Measurements from ENCODE around the gene EZR. TPM values are rescaled to one million over a fixed set of nuclear protein-coding genes. Genes with fewer than 3 reads are reported as not detected.

The EZR gene
- total and polyA plus RNA-seq, 2 donors (not counting 1 experiment from before 2014, with no cell fraction given), result 227 to 945 TPM

DNA sequence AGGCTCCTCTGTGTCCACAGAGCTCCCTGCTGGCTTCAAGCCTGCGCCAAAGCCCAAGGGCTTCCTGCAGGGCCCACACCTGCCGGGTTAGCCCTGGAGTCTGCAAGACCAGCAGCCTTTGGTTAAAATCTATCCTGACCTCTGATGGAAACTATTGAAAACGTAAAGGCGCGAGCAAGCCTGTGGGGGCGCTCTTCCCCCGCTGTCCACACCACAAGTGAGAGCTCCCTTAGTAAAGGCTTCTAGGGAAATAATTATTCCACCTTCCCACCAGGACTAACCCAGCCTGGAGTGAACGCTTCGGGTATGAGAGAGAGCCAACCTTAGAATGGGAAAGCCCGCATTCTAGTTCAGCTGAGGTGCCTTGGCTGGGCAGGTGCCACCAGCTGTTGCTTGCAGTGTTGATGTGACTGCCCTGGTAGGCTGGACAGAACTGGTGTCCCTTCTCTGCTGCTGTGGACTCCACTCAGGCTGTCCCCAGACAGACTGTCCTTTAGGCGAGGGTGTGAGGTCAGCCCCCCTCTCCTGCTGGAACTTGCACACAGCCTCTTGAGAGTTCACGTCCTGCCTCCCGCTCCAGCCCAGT is 100.6 kb downstream of the EZR start:
- H3K4me1 Mint-ChIP-seq, result peaks cover 64% of the 10 kb centered on the region
- no peaks in the 10 kb centered on the region for H4K20me1 ChIP-seq (ENCODE audit: control insufficient read depth, insufficient read depth, low read length, poor library complexity, severe bottlenecking)
- peak overlapping the region; percentile 37 for H3K9ac ChIP-seq (ENCODE audit: low read length)
- no peaks in the 10 kb centered on the region for H3K27me3 Mint-ChIP-seq
- CTCF ChIA-PET, result interaction anchor here (0.8 to 2.3 kb wide), 10 partner anchors 11 to 254 kb away, joined by 3 to 13 read pairs (median 5); no protein-coding TSS in a partner anchor
- H3K79me2 ChIP-seq (ENCODE audit: control insufficient read depth, insufficient read depth, low read length), result no peaks in the 10 kb centered on the region
- H2AFZ ChIP-seq (ENCODE audit: insufficient read depth, low read depth, low read length, poor library complexity, severe bottlenecking), result peak overlapping the region; percentile 31
- H3K36me3 ChIP-seq (replicated peaks in 1 of 2; ENCODE audit: control extremely low read depth in 1 of 2, control insufficient read depth in 1 of 2, extremely low read depth in 1 of 2, insufficient read depth in 2 of 2, low read length in 1 of 2), result no peaks in the 10 kb centered on the region
- H3K4me1 ChIP-seq (ENCODE audit: control insufficient read depth in 2 of 2, insufficient read depth in 2 of 2, low read length in 2 of 2), result peaks cover 54 to 71% of the 10 kb centered on the region in 2 donors
- 92% methylated on average over 6 of the region's 13 CpGs for WGBS (ENCODE audit: insufficient coverage)
- H3K27ac Mint-ChIP-seq, result peak overlapping the region; percentile 96
- no peak for ATAC-seq (ENCODE audit: low read depth)
- no peak overlapping the region for H3K4me3 ChIP-seq (ENCODE audit: control extremely low read depth in 1 of 5, extremely low read depth in 1 of 5, insufficient read depth in 1 of 5, low read depth in 2 of 5, low read length in 4 of 5)
- no peaks in the 10 kb centered on the region for H3K9me3 Mint-ChIP-seq (ENCODE audit: insufficient read depth)
- H3K4me3 Mint-ChIP-seq, result peak overlapping the region; percentile 16
- H3K27me3 ChIP-seq (replicated peaks in 1 of 4; ENCODE audit: control extremely low read depth in 1 of 4, control insufficient read depth in 3 of 4, insufficient read depth in 4 of 4, low read length in 3 of 4), result no peaks in the 10 kb centered on the region
- intact Hi-C loops (cut with micrococcal nuclease), result loop anchor here (5.0 kb wide), 3 partner anchors 44 to 399 kb away; no protein-coding TSS in a partner anchor
- peak overlapping the region; percentile 86 to 90 for H3K27ac ChIP-seq (ENCODE audit: low read length in 2 of 2)
- no peak for DNase-seq
- POLR2A ChIA-PET, result interaction anchor here (0.5 to 1.2 kb wide), 2 partner anchors 91 to 198 kb away, joined by 3 to 5 read pairs; no protein-coding TSS in a partner anchor
- H3K9me3 ChIP-seq (ENCODE audit: control extremely low read depth in 1 of 3, control insufficient read depth in 2 of 3, insufficient read depth in 1 of 3, low read length in 2 of 3), result no peaks in the 10 kb centered on the region
- no peak for TF ChIP-seq EZH2 (IDR thresholded peaks at IDR 0.05; ENCODE audit: borderline replicate concordance, insufficient read depth, low read depth, low read length, poor library complexity, severe bottlenecking)
- TF ChIP-seq, protein P1, sequence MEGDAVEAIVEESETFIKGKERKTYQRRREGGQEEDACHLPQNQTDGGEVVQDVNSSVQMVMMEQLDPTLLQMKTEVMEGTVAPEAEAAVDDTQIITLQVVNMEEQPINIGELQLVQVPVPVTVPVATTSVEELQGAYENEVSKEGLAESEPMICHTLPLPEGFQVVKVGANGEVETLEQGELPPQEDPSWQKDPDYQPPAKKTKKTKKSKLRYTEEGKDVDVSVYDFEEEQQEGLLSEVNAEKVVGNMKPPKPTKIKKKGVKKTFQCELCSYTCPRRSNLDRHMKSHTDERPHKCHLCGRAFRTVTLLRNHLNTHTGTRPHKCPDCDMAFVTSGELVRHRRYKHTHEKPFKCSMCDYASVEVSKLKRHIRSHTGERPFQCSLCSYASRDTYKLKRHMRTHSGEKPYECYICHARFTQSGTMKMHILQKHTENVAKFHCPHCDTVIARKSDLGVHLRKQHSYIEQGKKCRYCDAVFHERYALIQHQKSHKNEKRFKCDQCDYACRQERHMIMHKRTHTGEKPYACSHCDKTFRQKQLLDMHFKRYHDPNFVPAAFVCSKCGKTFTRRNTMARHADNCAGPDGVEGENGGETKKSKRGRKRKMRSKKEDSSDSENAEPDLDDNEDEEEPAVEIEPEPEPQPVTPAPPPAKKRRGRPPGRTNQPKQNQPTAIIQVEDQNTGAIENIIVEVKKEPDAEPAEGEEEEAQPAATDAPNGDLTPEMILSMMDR (IDR thresholded peaks at IDR 0.05), result no peak
- H3K4me2 ChIP-seq (replicated peaks; ENCODE audit: low read depth, low read length, poor library complexity, severe bottlenecking), result peak overlapping the region; percentile 62
